HepG2 (cell line): ENCODE data around the gene MT1M. TPM values are rescaled to one million over a fixed set of nuclear protein-coding genes. Genes with fewer than 3 reads are reported as not detected.

Source experiments
- BHLHE40 ChIP-seq: IDR thresholded peaks from 2 replicates; pipeline ENCODE4 v1.6.1; 2011; ENCODE audit warnings: low read length, improper control_type of control experiment
- ESRRA ChIP-seq: sonication (generic); formaldehyde crosslinking; IDR thresholded peaks from 2 replicates; pipeline ENCODE4 v1.5.1; 2020; ENCODE audit warnings: mild to moderate bottlenecking, low read depth, missing genetic modification reagents
- GRHL1 ChIP-seq: sonication (generic); formaldehyde crosslinking; conservative IDR thresholded peaks from 2 replicates; pipeline ENCODE4 v1.8.0; 2022; ENCODE audit warnings: missing genetic modification reagents
- HMGA1 ChIP-seq: sonication (generic); formaldehyde crosslinking; conservative IDR thresholded peaks from 2 replicates; pipeline ENCODE4 v1.4.0; 2020; ENCODE audit warnings: missing genetic modification reagents
- HOXA9 ChIP-seq: sonication (generic); formaldehyde crosslinking; IDR thresholded peaks from 2 replicates; pipeline ENCODE4 v1.8.1; 2022; ENCODE audit warnings: missing genetic modification reagents, mild to moderate bottlenecking, moderate library complexity, borderline replicate concordance
- JUNB ChIP-seq: sonication (generic); formaldehyde crosslinking; IDR thresholded peaks from 2 replicates; pipeline ENCODE4 v1.8.0; 2022; ENCODE audit warnings: missing genetic modification reagents, mild to moderate bottlenecking, borderline replicate concordance
- KDM5B ChIP-seq: sonication (generic); formaldehyde crosslinking; IDR thresholded peaks from 2 replicates; pipeline ENCODE4 v1.4.0; 2020; ENCODE audit warnings: missing genetic modification reagents, mild to moderate bottlenecking, borderline replicate concordance
- MTA1 ChIP-seq: sonication (generic); formaldehyde crosslinking; IDR thresholded peaks from 2 replicates; pipeline ENCODE4 v1.4.0; 2020; ENCODE audit warnings: missing genetic modification reagents, mild to moderate bottlenecking, borderline replicate concordance
- MTA3 ChIP-seq: sonication (generic); formaldehyde crosslinking; IDR thresholded peaks from 2 replicates; pipeline ENCODE4 v1.4.0; 2020; ENCODE audit warnings: missing genetic modification reagents
- NFKBIZ ChIP-seq: IDR thresholded peaks from 2 replicates; pipeline ENCODE4 v1.6.1; 2018; ENCODE audit warnings: missing genetic modification reagents, missing compliant biosample characterization
- NRL ChIP-seq: sonication (generic); formaldehyde crosslinking; IDR thresholded peaks from 2 replicates; pipeline ENCODE4 v1.5.0; 2020; ENCODE audit warnings: missing genetic modification reagents, mild to moderate bottlenecking, moderate library complexity, borderline replicate concordance
- POLR2A ChIP-seq, 2 experiments: IDR thresholded peaks; 2 replicates each; pipeline ENCODE4 v1.6.1; 2011; ENCODE audit warnings: low read depth in 2 of 2, low read length in 2 of 2, mild to moderate bottlenecking in 1 of 2, moderate library complexity in 1 of 2; ENCODE audit not compliant: insufficient read depth in 1 of 2
- SETDB1 ChIP-seq: sonication (generic); formaldehyde crosslinking; IDR thresholded peaks from 2 replicates; pipeline ENCODE4 v1.5.1; 2020; ENCODE audit warnings: missing genetic modification reagents, mild to moderate bottlenecking, borderline replicate concordance
- U2AF2 ChIP-seq: fragments of 200-400 bp; formaldehyde crosslinking; IDR thresholded peaks from 2 replicates; pipeline ENCODE4 v1.6.1; 2017; ENCODE audit warnings: low read depth, mild to moderate bottlenecking, low read length
- ZC3H4 ChIP-seq: sonication (generic); formaldehyde crosslinking; IDR thresholded peaks from 2 replicates; pipeline ENCODE4 v1.4.0; 2020; ENCODE audit warnings: missing genetic modification reagents, borderline replicate concordance
- ZNF563 ChIP-seq: sonication (generic); formaldehyde crosslinking; IDR thresholded peaks from 2 replicates; pipeline ENCODE4 v1.8.0; 2022; ENCODE audit warnings: mild to moderate bottlenecking, moderate library complexity, missing genetic modification reagents
- ZNF776 ChIP-seq: sonication (generic); formaldehyde crosslinking; IDR thresholded peaks from 2 replicates; pipeline ENCODE4 v1.4.0; 2020; ENCODE audit warnings: mild to moderate bottlenecking, missing genetic modification reagents
- ZNF792 ChIP-seq: IDR thresholded peaks from 2 replicates; pipeline ENCODE4 v1.6.1; 2016
- ZSCAN30 ChIP-seq: sonication (generic); formaldehyde crosslinking; IDR thresholded peaks from 2 replicates; pipeline ENCODE4 v1.5.0; 2020; ENCODE audit warnings: mild to moderate bottlenecking, missing genetic modification reagents
- polyA plus RNA-seq, 8 experiments: library from polyadenylated mRNA; depleted of rRNA in 3 of 8; stranded (reverse) in 7 of 8; unstranded in 1 of 8; fragments of >200 nt; fragmentation: Illumina TruSeq in 4 of 8; extraction: Trizol in 4 of 8; gene quantifications; 2 replicates each; pipeline versions ENCODE4 v1.2.1 to v1.2.3, GENCODE V29; 2011 to 2016; ENCODE audit warnings: low read depth in 4 of 8, missing spikeins in 1 of 8, mixed read lengths in 1 of 8; ENCODE audit not compliant: insufficient read depth in 1 of 8
- total RNA-seq, 5 experiments: library from RNA; depleted of rRNA; stranded (reverse); fragments of >200 nt; fragmentation: Illumina TruSeq; extraction: Trizol; gene quantifications; 2 replicates each; pipeline ENCODE4 v1.2.3, GENCODE V29; 2016; ENCODE audit warnings: low read depth in 1 of 5
- TF ChIP-seq, protein P1 (sequence below), 2 experiments: sonication (generic) in 1 of 2; formaldehyde crosslinking in 1 of 2; IDR thresholded peaks; 2 replicates each; pipeline versions ENCODE4 v1.4.0 to v1.6.1; 2016 to 2020; ENCODE audit warnings: borderline replicate concordance in 1 of 2, low read depth in 1 of 2, mild to moderate bottlenecking in 1 of 2, missing genetic modification reagents in 1 of 2
- TF ChIP-seq, protein P2 (sequence below): sonication (generic); formaldehyde crosslinking; IDR thresholded peaks from 2 replicates; pipeline ENCODE4 v1.9.0; 2021; ENCODE audit warnings: missing genetic modification reagents, borderline replicate concordance

Gene MT1M
- total and polyA plus RNA-seq, 2 of the 13 experiments (the other 11 are each of a cell fraction or from before 2014, with no cell fraction given), result 4.6 TPM; not detected in 1

- TF ChIP-seq U2AF2, result no peak
- TF ChIP-seq NFKBIZ (CRISPR knock-in tag), result no peak
- TF ChIP-seq JUNB, result no peak
- TF ChIP-seq BHLHE40, result no peak
- TF ChIP-seq, protein P1, sequence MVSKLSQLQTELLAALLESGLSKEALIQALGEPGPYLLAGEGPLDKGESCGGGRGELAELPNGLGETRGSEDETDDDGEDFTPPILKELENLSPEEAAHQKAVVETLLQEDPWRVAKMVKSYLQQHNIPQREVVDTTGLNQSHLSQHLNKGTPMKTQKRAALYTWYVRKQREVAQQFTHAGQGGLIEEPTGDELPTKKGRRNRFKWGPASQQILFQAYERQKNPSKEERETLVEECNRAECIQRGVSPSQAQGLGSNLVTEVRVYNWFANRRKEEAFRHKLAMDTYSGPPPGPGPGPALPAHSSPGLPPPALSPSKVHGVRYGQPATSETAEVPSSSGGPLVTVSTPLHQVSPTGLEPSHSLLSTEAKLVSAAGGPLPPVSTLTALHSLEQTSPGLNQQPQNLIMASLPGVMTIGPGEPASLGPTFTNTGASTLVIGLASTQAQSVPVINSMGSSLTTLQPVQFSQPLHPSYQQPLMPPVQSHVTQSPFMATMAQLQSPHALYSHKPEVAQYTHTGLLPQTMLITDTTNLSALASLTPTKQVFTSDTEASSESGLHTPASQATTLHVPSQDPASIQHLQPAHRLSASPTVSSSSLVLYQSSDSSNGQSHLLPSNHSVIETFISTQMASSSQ (IDR thresholded peaks at IDR 0.05; ENCODE audit: low read depth), result no peak
- TF ChIP-seq, protein P1 (CRISPR knock-in tag; IDR thresholded peaks at IDR 0.05; ENCODE audit: borderline replicate concordance), result 0 out of 2 replicates have a peak, but pooled peaks have one; percentile 27
- TF ChIP-seq ESRRA (CRISPR knock-in tag), result no peak
- TF ChIP-seq HOXA9 (CRISPR knock-in tag), result no peak
- no peak for TF ChIP-seq MTA3
- TF ChIP-seq ZC3H4, result no peak
- peak; percentile 62 for TF ChIP-seq KDM5B (CRISPR knock-in tag)
- no peak for TF ChIP-seq ZNF563 (CRISPR knock-in tag)
- no peak for TF ChIP-seq HMGA1
- no peak for TF ChIP-seq ZNF776 (CRISPR knock-in tag)
- TF ChIP-seq POLR2A (IDR thresholded peaks at IDR 0.05; ENCODE audit: insufficient read depth in 1 of 2, low read depth in 2 of 2, low read length in 2 of 2), result no peak
- no peak for TF ChIP-seq ZSCAN30 (CRISPR knock-in tag)
- peak; percentile 68; the same call in 1 of the 2 replicates for TF ChIP-seq MTA1 (CRISPR knock-in tag)
- TF ChIP-seq SETDB1 (CRISPR knock-in tag), result no peak
- no peak for TF ChIP-seq GRHL1 (CRISPR knock-in tag)
- TF ChIP-seq, protein P2, sequence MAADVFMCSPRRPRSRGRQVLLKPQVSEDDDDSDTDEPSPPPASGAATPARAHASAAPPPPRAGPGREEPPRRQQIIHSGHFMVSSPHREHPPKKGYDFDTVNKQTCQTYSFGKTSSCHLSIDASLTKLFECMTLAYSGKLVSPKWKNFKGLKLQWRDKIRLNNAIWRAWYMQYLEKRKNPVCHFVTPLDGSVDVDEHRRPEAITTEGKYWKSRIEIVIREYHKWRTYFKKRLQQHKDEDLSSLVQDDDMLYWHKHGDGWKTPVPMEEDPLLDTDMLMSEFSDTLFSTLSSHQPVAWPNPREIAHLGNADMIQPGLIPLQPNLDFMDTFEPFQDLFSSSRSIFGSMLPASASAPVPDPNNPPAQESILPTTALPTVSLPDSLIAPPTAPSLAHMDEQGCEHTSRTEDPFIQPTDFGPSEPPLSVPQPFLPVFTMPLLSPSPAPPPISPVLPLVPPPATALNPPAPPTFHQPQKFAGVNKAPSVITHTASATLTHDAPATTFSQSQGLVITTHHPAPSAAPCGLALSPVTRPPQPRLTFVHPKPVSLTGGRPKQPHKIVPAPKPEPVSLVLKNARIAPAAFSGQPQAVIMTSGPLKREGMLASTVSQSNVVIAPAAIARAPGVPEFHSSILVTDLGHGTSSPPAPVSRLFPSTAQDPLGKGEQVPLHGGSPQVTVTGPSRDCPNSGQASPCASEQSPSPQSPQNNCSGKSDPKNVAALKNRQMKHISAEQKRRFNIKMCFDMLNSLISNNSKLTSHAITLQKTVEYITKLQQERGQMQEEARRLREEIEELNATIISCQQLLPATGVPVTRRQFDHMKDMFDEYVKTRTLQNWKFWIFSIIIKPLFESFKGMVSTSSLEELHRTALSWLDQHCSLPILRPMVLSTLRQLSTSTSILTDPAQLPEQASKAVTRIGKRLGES (CRISPR knock-in tag), result no peak
- TF ChIP-seq NRL (CRISPR knock-in tag), result no peak; the same call in 1 of the 2 replicates
- no peak for TF ChIP-seq ZNF792 (CRISPR knock-in tag)
Observed at GRCh38 chr16:56637814-56638750, 5.6 kb downstream of the MT1M start, which contains the start of gene MT1A (continued).
